Subcutaneous adipose tissue (tissue), 4 donors: ENCODE data around the gene CASQ2. TPM values are rescaled to one million over a fixed set of nuclear protein-coding genes. Genes with fewer than 3 reads are reported as not detected.

Experiments used
- CTCF ChIP-seq: fragments of 450-650 bp; IDR thresholded peaks from one replicate; pipeline ENCODE4 v1.5.1; 2016; ENCODE audit warnings: low read depth, mild to moderate bottlenecking, control low read depth, antibody characterized with exemption, moderate library complexity
- total RNA-seq, 4 donors: library from RNA; depleted of rRNA; stranded (reverse); fragments of >200 nt; gene quantifications; one replicate each; pipeline ENCODE4 v1.1.0, GENCODE V29; 2016

CASQ2 gene
- total RNA-seq, 4 donors from 2014 or later = 2.4 to 22.2 (median 5.4) TPM

- TF ChIP-seq CTCF = no peak
Measured at GRCh38 chr1:115670476-115671175, 97.9 kb downstream of the CASQ2 start.

GRCh38 chr1:115669886-115670285, 98.6 kb downstream of the CASQ2 start:
- TF ChIP-seq CTCF = no peak

- no peak for TF ChIP-seq CTCF
Measured at GRCh38 chr1:115669002-115669673, 99.4 kb downstream of the CASQ2 start.

GRCh38 chr1:115668579-115668978, 99.9 kb downstream of the CASQ2 start:
- no peak for TF ChIP-seq CTCF

GRCh38 chr1:115666702-115667101, 101.8 kb downstream of the CASQ2 start:
- TF ChIP-seq CTCF = no peak

- no peak for TF ChIP-seq CTCF
Measured at GRCh38 chr1:115666206-115666605, 102.3 kb downstream of the CASQ2 start.

- TF ChIP-seq CTCF = no peak
Measured at GRCh38 chr1:115665319-115666096, 103.0 kb downstream of the CASQ2 start.
